Measurements from ENCODE around the gene ARHGEF40. TPM values are rescaled to one million over a fixed set of nuclear protein-coding genes. Genes with fewer than 3 reads are reported as not detected.
"Not testable (repeated sequence)": the region's sequence is repeated elsewhere in the genome, so short reads cannot be mapped to it uniquely, and the experiment has no call there.

Gene ARHGEF40
- total RNA-seq, 4 donors from 2014 or later = 7.5 to 21.2 (median 14.4) TPM

GRCh38 chr14:21036751-21037150 lies 33.4 kb upstream of the ARHGEF40 start:
- intact Hi-C loops (cut with DNase I; ENCODE audit: low total_unique reads) = no loop called here
- WGBS, 2 donors = 81 to 86% methylated on average over 7 of the region's 7 CpGs

GRCh38 chr14:21037156-21037555 lies 32.9 kb upstream of the ARHGEF40 start:
- H3K4me3 ChIP-seq (ENCODE audit: low read depth, poor library complexity, severe bottlenecking) = no peak overlapping the region
- no peak for DNase-seq (ENCODE audit: low spot score in 2 of 2)
- 78 to 80% methylated on average over 3 of the region's 3 CpGs for WGBS, 2 donors
- intact Hi-C loops (cut with DNase I; ENCODE audit: low total_unique reads) = no loop called here
- no peak for TF ChIP-seq CTCF (IDR thresholded peaks at IDR 0.05)

More at GRCh38 chr14:21036751-21037150, 33.4 kb upstream of the ARHGEF40 start:
- no peak overlapping the region for H3K4me3 ChIP-seq (ENCODE audit: low read depth, poor library complexity, severe bottlenecking)
- DNase-seq (ENCODE audit: low spot score in 2 of 2) = peak in 1 of 2 donors; percentile 81
- TF ChIP-seq CTCF (IDR thresholded peaks at IDR 0.05) (no peak), POLR2A (IDR thresholded peaks at IDR 0.05) (no peak)

GRCh38 chr14:21038441-21039422 lies 31.4 kb upstream of the ARHGEF40 start:
- 14 to 18% methylated on average over 10 of the region's 10 CpGs for WGBS, 2 donors
- H3K4me3 ChIP-seq (ENCODE audit: low read depth, poor library complexity, severe bottlenecking) = no peak overlapping the region

DNA sequence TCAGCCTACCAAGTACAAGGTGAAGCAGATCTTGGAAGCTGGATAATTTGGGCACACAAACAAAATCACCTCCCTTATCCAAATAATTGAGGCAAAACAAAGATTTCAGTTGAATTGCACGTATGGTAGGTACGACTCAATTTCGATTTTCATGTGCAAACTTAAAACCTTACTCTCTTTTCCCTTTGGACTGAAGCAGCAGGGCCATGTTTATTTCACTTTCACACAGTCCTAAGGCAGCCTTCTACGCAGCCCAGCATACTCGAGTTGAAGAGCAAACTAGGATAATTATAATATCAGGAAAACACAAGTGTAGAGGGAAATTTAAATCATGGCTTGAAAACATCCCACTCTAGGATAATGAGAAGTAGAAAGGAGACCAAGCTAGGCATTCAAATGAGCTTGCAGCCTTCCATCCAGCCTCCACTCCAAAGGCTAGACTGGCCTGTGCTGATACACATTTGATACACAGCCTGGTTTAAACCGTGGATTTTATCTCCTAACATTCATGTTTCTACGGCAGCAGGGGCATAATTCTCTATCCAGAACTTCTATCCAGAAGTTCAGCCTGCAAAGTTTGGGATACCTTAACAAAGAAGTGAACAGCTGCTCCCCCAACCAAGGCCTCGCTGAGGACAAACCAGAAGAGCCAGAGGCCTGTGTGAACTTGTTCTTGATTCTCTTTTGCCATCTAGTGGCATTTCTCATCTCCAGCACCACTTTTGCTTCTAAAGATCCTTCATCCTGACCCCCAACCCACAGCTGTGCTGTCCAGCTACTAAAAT lies 30.3 kb upstream of the ARHGEF40 start:
- 44% methylated on average over 8 of the region's 8 CpGs for WGBS, 2 donors
- DNase-seq (ENCODE audit: low spot score in 2 of 2) = peak in 1 of 2 donors; percentile 82
- H3K4me3 ChIP-seq (ENCODE audit: low read depth, poor library complexity, severe bottlenecking) = no peak overlapping the region
- intact Hi-C loops (cut with DNase I; ENCODE audit: low total_unique reads) = no loop called here
- TF ChIP-seq POLR2A (IDR thresholded peaks at IDR 0.05) = no peak
- TF ChIP-seq CTCF (IDR thresholded peaks at IDR 0.05) = peak in 1 of 3 donors; percentile 64

More at GRCh38 chr14:21038441-21039422, 31.4 kb upstream of the ARHGEF40 start:
- TF ChIP-seq CTCF (IDR thresholded peaks at IDR 0.05) (no peak), POLR2A (IDR thresholded peaks at IDR 0.05) (no peak)
- DNase-seq (ENCODE audit: low spot score in 2 of 2) = peak; percentile 81 to 96
- intact Hi-C loops (cut with DNase I; ENCODE audit: low total_unique reads) = no loop called here

GRCh38 chr14:21040370-21040925 lies 29.7 kb upstream of the ARHGEF40 start:
- H3K4me3 ChIP-seq (ENCODE audit: low read depth, poor library complexity, severe bottlenecking) = no peak overlapping the region
- TF ChIP-seq POLR2A (IDR thresholded peaks at IDR 0.05) (no peak), CTCF (IDR thresholded peaks at IDR 0.05) (no peak)
- WGBS, 2 donors = 63 to 68% methylated on average over 8 of the region's 8 CpGs
- DNase-seq (ENCODE audit: low spot score in 2 of 2) = peak in 1 of 2 donors; percentile 70
- intact Hi-C loops (cut with DNase I; ENCODE audit: low total_unique reads) = no loop called here

- intact Hi-C loops (cut with DNase I; ENCODE audit: low total_unique reads); H3K4me3 ChIP-seq (ENCODE audit: low read depth, poor library complexity, severe bottlenecking): not testable (repeated sequence)
- DNase-seq (ENCODE audit: low spot score in 2 of 2) = peak in 1 of 2 donors; percentile 9
- WGBS, 2 donors = 82 to 88% methylated on average over 3 of the region's 3 CpGs
These were observed 29.2 kb upstream of the ARHGEF40 start for GRCh38 chr14:21040941-21041340.

Measured in lower leg skin (tissue), 4 donors.